ENCODE results near the gene SPOCK2. TPM values are rescaled to one million over a fixed set of nuclear protein-coding genes. Genes with fewer than 3 reads are reported as not detected.
A peak's percentile ranks its signal among the peaks of the same experiment; 100 is the strongest.

The SPOCK2 gene
- total RNA-seq, 4 donors from 2014 or later: 3.4 to 6.7 (median 5.3) TPM

GRCh38 chr10:72133517-72133916 is 45.2 kb upstream of the SPOCK2 start:
- ATAC-seq: no peak
- intact Hi-C loops (cut with DNase I; ENCODE audit: low total_unique reads): loop anchor here (5.0 kb wide), 1 partner anchor 89 kb away; no protein-coding TSS in a partner anchor

DNA sequence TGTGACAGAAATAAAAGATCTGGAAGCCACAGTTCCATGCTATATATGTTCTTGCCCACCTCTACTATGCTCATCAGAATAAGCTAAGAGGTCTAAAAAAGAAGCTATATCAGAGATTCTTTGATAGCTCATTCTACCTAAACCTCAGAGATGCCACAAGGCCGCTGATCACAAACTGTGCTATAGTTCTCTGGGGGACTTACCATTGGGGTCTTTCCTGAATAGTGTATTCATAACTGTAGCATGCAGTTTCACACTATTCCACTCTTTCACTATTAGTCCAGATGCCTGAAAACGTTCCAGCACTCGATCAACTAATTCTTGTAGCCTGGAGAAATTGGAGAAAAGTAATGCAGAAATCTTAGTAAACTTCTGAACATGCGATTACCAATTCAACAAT is 44.5 kb upstream of the SPOCK2 start:
- TF ChIP-seq, protein P1, sequence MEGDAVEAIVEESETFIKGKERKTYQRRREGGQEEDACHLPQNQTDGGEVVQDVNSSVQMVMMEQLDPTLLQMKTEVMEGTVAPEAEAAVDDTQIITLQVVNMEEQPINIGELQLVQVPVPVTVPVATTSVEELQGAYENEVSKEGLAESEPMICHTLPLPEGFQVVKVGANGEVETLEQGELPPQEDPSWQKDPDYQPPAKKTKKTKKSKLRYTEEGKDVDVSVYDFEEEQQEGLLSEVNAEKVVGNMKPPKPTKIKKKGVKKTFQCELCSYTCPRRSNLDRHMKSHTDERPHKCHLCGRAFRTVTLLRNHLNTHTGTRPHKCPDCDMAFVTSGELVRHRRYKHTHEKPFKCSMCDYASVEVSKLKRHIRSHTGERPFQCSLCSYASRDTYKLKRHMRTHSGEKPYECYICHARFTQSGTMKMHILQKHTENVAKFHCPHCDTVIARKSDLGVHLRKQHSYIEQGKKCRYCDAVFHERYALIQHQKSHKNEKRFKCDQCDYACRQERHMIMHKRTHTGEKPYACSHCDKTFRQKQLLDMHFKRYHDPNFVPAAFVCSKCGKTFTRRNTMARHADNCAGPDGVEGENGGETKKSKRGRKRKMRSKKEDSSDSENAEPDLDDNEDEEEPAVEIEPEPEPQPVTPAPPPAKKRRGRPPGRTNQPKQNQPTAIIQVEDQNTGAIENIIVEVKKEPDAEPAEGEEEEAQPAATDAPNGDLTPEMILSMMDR (IDR thresholded peaks at IDR 0.05 in 4 of 5, conservative IDR thresholded peaks at IDR 0.05 in 1 of 5): no peak
- TF ChIP-seq POLR2A (IDR thresholded peaks at IDR 0.05): no peak
- Histone ChIP-seq H3K4me3 (no peak overlapping the region), H3K4me1 (peaks cover 0 to 5% of the 10 kb centered on the region in 2 donors), H3K27me3 (no peaks in the 10 kb centered on the region), H3K9me3 (no peaks in the 10 kb centered on the region), H3K36me3 (no peaks in the 10 kb centered on the region), H3K27ac (peak overlapping the region in 1 of 4 donors; percentile 61)
- intact Hi-C loops (cut with DNase I; ENCODE audit: low total_unique reads) (loop anchor here (5.0 kb wide), 1 partner anchor 89 kb away; no protein-coding TSS in a partner anchor), in situ Hi-C loops (cut with MboI; ENCODE audit: low sequenced_read_pairs in 4 of 4) (loop anchor here (5.0 to 25.0 kb wide), 3 partner anchors 194 to 204 kb away; no protein-coding TSS in a partner anchor)
- DNase-seq: no peak
- ATAC-seq: no peak

More at GRCh38 chr10:72133517-72133916, 45.2 kb upstream of the SPOCK2 start:
- in situ Hi-C loops (cut with MboI; ENCODE audit: low sequenced_read_pairs in 4 of 4): loop anchor here (5.0 to 25.0 kb wide), 3 partner anchors 194 to 204 kb away; no protein-coding TSS in a partner anchor
- Histone ChIP-seq H3K36me3 (no peaks in the 10 kb centered on the region), H3K4me1 (peaks cover 0 to 6% of the 10 kb centered on the region in 2 donors), H3K27ac (no peak overlapping the region), H3K27me3 (no peaks in the 10 kb centered on the region), H3K4me3 (no peak overlapping the region), H3K9me3 (no peaks in the 10 kb centered on the region)
- TF ChIP-seq, protein P1 (IDR thresholded peaks at IDR 0.05 in 4 of 5, conservative IDR thresholded peaks at IDR 0.05 in 1 of 5): no peak
- no peak for TF ChIP-seq POLR2A (IDR thresholded peaks at IDR 0.05)
- no peak for DNase-seq

DNA sequence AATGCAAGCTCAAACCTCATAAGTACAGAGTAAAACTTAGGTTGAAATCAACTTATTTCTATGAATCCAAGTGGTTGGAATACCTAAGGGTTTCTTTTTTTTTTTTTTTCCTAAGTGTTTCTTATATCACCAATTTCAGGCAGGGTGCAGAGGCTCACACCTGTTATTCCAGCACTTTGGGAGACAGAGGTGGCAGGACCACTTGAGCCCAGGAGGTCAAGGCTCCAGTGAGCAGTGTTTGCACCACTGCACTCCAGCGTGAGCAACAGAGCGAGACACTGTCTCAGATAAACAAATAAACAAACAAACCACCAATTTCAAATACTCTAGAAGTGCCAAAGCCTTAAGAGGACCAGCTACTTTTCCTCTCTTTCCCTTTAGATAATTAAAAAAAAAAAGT is 39.2 kb upstream of the SPOCK2 start:
- Histone ChIP-seq H3K27ac (no peak overlapping the region), H3K4me3 (no peak overlapping the region), H3K27me3 (no peaks in the 10 kb centered on the region), H3K9me3 (no peaks in the 10 kb centered on the region), H3K36me3 (no peaks in the 10 kb centered on the region), H3K4me1 (peaks cover 4 to 7% of the 10 kb centered on the region in 2 donors)
- no peak for TF ChIP-seq POLR2A (IDR thresholded peaks at IDR 0.05)
- TF ChIP-seq, protein P1 (IDR thresholded peaks at IDR 0.05 in 4 of 5, conservative IDR thresholded peaks at IDR 0.05 in 1 of 5): no peak
- in situ Hi-C loops (cut with MboI; ENCODE audit: low sequenced_read_pairs in 4 of 4): loop anchor here in 1 of 4 donors (25.0 kb wide), 1 partner anchor 210 kb away; no protein-coding TSS in a partner anchor
- no peak for ATAC-seq
- no peak for DNase-seq
- intact Hi-C loops (cut with DNase I; ENCODE audit: low total_unique reads): loop anchor here (2.0 kb wide), 1 partner anchor 209 kb away; no protein-coding TSS in a partner anchor

GRCh38 chr10:72126872-72127232 is 38.5 kb upstream of the SPOCK2 start:
- no peaks in the 10 kb centered on the region for H3K9me3 ChIP-seq
- in situ Hi-C loops (cut with MboI; ENCODE audit: low sequenced_read_pairs in 4 of 4) (loop anchor here in 1 of 4 donors (25.0 kb wide), 1 partner anchor 210 kb away; no protein-coding TSS in a partner anchor), intact Hi-C loops (cut with DNase I; ENCODE audit: low total_unique reads) (loop anchor here (2.0 kb wide), 1 partner anchor 210 kb away; no protein-coding TSS in a partner anchor)
- ATAC-seq: no peak
- H3K36me3 ChIP-seq: no peaks in the 10 kb centered on the region
- no peak for DNase-seq
- peaks cover 0 to 7% of the 10 kb centered on the region in 2 donors for H3K4me1 ChIP-seq
- H3K27me3 ChIP-seq: no peaks in the 10 kb centered on the region
- no peak overlapping the region for H3K4me3 ChIP-seq
- no peak overlapping the region for H3K27ac ChIP-seq
- TF ChIP-seq, protein P1 (IDR thresholded peaks at IDR 0.05 in 4 of 5, conservative IDR thresholded peaks at IDR 0.05 in 1 of 5): no peak
- TF ChIP-seq POLR2A (IDR thresholded peaks at IDR 0.05): no peak

All from gastrocnemius medialis (tissue), 4 donors.